ENCODE data around the gene ZDHHC17.
A peak's percentile ranks its signal among the peaks of the same experiment; 100 is the strongest.

The ZDHHC17 gene

DNA sequence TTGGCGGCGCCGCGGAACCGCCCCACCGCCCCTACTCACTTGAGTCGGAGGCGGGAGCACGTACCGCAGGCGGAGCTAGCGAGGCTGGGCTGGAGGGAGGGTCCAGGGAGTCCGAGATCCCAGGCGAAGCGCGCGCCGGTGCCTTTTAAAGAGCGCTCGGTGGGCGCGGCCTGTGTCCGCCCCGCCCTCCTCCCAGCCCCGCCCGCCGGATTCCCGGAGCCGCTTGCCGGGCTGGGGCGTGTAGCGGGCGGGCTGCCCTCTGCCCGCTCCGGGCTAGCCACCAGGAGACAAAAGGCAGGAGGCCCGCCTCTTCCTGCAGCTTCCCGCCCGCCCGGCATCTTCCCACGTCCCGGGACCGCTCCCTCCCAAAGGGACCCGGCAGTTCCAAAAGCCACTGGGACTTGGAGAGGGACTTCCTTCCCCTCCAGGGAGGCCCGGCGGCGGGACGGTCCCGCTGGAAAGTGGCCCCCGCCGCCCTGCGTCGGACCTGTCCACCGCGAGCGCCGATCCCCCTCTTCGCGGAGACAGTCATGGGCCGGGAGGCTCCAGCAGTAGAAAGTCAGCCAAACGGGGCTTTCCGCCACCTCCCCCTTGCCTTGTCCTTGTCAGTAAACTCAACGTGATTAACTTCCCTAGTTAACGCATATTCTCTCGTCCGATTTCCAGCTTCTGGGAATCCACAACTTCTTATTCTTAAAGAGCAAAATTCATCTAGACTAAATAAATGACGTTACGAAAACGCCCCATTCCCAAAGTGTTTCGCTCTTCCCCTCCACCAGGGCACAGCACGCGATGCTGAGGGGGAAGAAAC lies 115.2 kb downstream of the ZDHHC17 start, which contains the start of gene CSRP2:
Gene CSRP2 (minus strand): TSS at position 121 of the 811 bp plus-strand sequence. CDS start 12,759 bp downstream, outside the sequence.
- peak; percentile 40 for DNase-seq

GRCh38 chr12:76879710-76880518 lies 116.0 kb downstream of the ZDHHC17 start:
- no peak for DNase-seq

- no peak for DNase-seq
Measured at GRCh38 chr12:76880519-76881023, 116.7 kb downstream of the ZDHHC17 start.

- no peak for DNase-seq
Measured at GRCh38 chr12:76881142-76881541, 117.2 kb downstream of the ZDHHC17 start.

DNA sequence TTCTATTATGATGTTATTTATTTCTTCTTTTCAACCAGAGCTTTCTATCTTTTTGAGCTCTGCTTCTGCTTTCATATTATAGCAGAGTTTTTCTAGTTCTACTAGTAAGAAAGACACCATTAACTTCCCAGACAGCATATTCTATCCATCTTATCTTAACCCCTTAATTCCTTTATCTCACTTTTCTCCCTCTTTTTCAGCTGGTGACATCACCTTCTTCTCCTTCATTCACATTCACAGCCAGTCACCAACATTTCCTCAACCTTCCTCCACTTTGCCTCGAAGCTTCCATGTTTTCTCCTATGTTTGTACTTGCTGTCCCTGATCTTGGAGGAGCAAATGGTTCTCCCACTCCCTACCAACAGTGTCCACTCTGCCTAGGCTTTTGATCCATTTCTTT lies 118.5 kb downstream of the ZDHHC17 start:
- no peak for DNase-seq

- no peak for DNase-seq
Measured at GRCh38 chr12:76883151-76883550, 119.2 kb downstream of the ZDHHC17 start.

- no peak for DNase-seq
Measured at GRCh38 chr12:76883811-76884210, 119.9 kb downstream of the ZDHHC17 start.

DNA sequence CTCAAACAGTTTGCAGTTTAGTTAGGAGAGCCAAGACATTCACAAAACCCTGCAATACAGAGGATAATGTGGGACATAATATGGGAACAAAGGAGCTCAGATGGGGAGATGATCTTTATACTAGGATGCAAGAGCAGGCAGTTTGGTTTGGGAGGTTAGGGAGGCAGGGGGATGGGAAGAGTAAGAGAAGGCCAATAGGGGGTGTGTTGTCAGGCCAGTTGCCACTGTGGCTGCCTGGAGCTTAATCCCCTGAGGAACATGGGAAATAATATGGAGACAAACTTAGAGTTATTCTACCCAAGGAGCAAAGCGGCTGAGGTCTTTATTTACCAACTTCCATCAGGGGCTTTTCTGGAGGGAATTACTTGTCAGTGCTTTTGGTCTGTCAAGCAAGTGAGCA lies 124.9 kb downstream of the ZDHHC17 start:
- DNase-seq: no peak

- peak; percentile 19 for DNase-seq
Measured at GRCh38 chr12:76890151-76891143, 126.5 kb downstream of the ZDHHC17 start.

- no peak for DNase-seq
Measured at GRCh38 chr12:76891609-76892008, 127.7 kb downstream of the ZDHHC17 start.

DNA sequence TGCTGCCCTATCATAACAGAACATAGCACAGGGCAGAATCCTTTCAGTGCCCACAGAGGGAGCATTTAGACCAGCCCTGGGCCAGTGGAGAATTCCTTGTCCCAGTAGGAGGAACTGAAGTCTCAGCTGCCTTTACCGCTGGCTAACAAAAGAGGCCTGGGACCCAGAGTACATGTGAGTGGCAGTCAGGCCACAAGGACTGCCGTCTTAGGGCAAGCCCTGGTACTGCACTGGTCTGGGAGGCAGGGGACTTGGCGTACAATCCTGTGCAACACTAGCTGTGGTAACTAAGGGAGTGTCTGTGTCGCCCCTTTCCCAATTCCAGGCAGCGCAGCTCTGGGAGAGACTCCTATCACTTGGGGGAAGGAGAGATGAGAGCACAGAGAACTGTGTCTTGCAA lies 131.9 kb downstream of the ZDHHC17 start:
- DNase-seq: no peak

GRCh38 chr12:76896274-76896673 lies 132.4 kb downstream of the ZDHHC17 start:
- DNase-seq: no peak

DNA sequence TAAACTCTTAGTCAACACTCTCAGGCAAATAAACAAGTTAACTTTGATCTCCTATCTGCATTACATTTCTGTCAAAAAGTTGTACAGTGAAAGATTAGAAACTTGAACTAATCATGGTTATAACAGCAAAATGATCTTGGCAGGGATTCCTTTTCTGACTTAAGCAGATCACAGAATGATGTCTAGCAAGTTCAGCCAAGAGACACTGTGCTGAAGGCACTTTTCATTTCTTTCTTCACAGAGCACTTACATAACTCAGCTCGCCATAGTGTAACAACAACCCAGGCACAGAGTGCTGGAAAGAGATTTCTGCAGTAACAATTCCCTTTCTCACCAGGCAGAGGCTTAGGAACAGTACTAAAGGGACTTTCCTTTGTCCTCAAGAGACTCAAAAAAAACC lies 134.5 kb downstream of the ZDHHC17 start:
- DNase-seq: no peak

DNA sequence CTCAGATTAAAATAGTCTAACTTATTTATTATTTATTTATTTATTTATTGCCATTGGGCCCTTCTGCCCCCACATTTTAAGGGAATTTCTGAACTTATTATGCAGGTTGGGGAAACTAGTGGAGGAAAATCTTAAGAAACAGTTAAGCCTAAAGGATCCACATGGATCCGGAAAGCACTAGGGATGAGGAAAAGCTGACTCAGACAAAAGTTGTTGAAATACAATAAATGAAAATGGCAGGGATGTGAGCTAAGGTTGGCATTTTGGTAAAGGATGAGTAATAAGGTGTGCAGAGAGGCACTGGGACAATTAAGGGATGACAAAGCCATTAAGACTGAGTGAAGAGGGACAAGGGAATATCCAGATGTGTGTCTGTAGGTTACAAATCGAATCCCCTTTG lies 135.6 kb downstream of the ZDHHC17 start:
- DNase-seq: no peak

DNA sequence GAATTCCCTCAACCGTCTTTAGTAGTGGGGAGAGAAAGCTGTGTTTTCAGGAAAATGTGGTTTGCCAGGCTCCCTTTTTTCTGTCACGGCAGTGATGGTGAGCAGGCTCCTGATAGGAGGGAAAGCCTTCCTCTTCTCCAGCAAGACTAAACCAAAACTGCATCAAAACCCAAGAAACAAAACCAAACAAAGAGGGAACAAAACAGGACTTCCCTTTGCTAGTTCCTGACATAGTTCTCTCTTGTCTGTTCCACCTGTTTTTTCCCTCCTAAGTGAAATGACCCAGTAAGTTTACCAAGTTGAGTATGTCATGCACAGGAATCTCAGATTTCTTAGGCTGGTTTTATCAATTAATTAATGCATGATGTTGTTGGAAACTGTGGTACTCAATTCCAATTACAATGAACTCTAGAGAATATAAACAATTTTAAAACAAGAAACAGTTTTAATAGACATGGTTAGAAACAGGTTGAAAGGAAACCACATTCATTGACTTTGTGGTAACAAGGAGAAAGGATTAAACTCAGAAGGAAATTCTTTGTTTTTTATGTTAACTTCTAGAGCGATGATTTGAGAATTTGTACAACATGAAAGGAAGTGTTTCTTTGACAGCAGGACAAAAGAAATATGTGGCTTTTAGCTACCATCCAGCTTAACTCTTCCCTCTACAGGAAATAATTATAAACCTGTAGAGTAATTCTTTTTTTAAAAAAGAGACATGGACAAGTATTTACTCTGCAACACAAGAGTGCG lies 137.9 kb downstream of the ZDHHC17 start:
- DNase-seq: no peak
